ENCODE measurements around the gene WIF1.

Gene WIF1

GRCh38 chr12:65121049-65121955 lies at the start of gene WIF1:
WIF1 (minus strand) TSS chr12:65121305; CDS start chr12:65121191, 114 bp downstream.
- TF ChIP-seq CTCF (IDR thresholded peaks at IDR 0.05; ENCODE audit: control insufficient read depth, insufficient read depth, low read depth, low read length, missing control alignments) = peak; percentile 4
- no peak for DNase-seq (ENCODE audit: low read depth)
- H3K4me3 ChIP-seq (ENCODE audit: control insufficient read depth, low read depth, low read length) = peak within 1 kb of the TSS; percentile 9

- no peak for TF ChIP-seq CTCF (IDR thresholded peaks at IDR 0.05; ENCODE audit: control insufficient read depth, insufficient read depth, low read depth, low read length, missing control alignments)
- no peak for DNase-seq (ENCODE audit: low read depth)
- H3K4me3 ChIP-seq (ENCODE audit: control insufficient read depth, low read depth, low read length) = peak overlapping the region; percentile 86
Observed at GRCh38 chr12:65170209-65170881, 49.2 kb upstream of the WIF1 start.

GRCh38 chr12:65169320-65170208 lies 48.5 kb upstream of the WIF1 start, which contains the start of gene LEMD3:
LEMD3 (plus strand) TSS chr12:65169583; CDS start chr12:65169597, 14 bp downstream.
- peak within 1 kb of the TSS; percentile 86 for H3K4me3 ChIP-seq (ENCODE audit: control insufficient read depth, low read depth, low read length)
- no peak for TF ChIP-seq CTCF (IDR thresholded peaks at IDR 0.05; ENCODE audit: control insufficient read depth, insufficient read depth, low read depth, low read length, missing control alignments)
- peak; percentile 28 for DNase-seq (ENCODE audit: low read depth)

GRCh38 chr12:65168681-65169319 lies 47.7 kb upstream of the WIF1 start:
- H3K4me3 ChIP-seq (ENCODE audit: control insufficient read depth, low read depth, low read length) = peak overlapping the region; percentile 86
- no peak for DNase-seq (ENCODE audit: low read depth)
- TF ChIP-seq CTCF (IDR thresholded peaks at IDR 0.05; ENCODE audit: control insufficient read depth, insufficient read depth, low read depth, low read length, missing control alignments) = no peak

GRCh38 chr12:65164774-65165173 lies 43.7 kb upstream of the WIF1 start:
- TF ChIP-seq CTCF (IDR thresholded peaks at IDR 0.05; ENCODE audit: control insufficient read depth, insufficient read depth, low read depth, low read length, missing control alignments) = no peak
- H3K4me3 ChIP-seq (ENCODE audit: control insufficient read depth, low read depth, low read length) = no peak overlapping the region
- DNase-seq (ENCODE audit: low read depth) = no peak
